ENCODE results near the gene PRTFDC1. TPM values are rescaled to one million over a fixed set of nuclear protein-coding genes. Genes with fewer than 3 reads are reported as not detected.
A peak's percentile ranks its signal among the peaks of the same experiment; 100 is the strongest.

Gene PRTFDC1
- total RNA-seq, 1 donor from 2014 or later: 7.6 TPM

DNA sequence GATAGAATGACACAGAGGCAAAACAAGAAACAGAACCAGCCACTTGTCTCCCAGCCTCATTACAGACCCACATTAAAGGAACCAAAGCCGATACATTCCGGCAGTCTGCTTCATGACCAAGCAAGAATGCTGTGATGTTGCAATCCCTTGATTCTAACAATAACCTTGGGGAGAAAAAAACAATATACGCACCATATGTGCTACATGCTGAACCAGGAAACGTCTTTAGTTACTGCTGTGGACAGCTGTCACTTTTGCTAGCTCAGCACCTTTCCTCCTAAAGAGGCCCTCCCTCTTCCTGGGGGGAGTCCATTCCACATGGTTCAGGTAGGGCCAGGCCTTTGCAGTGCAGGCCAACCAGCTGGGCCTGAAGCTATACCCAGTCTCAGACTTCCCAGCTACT, 79.1 kb downstream of the PRTFDC1 start:
- peaks cover 5% of the 10 kb centered on the region for H3K4me1 ChIP-seq
- H3K27me3 ChIP-seq: no peaks in the 10 kb centered on the region
- H3K36me3 ChIP-seq: no peaks in the 10 kb centered on the region
- intact Hi-C loops (cut with DNase I): no loop called here
- no peaks in the 10 kb centered on the region for H3K9me3 ChIP-seq
- no peak for DNase-seq (ENCODE audit: extremely low spot score in 2 of 2)
- H3K4me3 ChIP-seq: no peak overlapping the region
- H3K27ac ChIP-seq: peak overlapping the region; percentile 37
- no peak for TF ChIP-seq POLR2A (IDR thresholded peaks at IDR 0.05)
- TF ChIP-seq POLR2AphosphoS5 (IDR thresholded peaks at IDR 0.05; ENCODE audit: insufficient read depth in 1 of 2, low read depth in 1 of 2): no peak
- TF ChIP-seq, protein P1, sequence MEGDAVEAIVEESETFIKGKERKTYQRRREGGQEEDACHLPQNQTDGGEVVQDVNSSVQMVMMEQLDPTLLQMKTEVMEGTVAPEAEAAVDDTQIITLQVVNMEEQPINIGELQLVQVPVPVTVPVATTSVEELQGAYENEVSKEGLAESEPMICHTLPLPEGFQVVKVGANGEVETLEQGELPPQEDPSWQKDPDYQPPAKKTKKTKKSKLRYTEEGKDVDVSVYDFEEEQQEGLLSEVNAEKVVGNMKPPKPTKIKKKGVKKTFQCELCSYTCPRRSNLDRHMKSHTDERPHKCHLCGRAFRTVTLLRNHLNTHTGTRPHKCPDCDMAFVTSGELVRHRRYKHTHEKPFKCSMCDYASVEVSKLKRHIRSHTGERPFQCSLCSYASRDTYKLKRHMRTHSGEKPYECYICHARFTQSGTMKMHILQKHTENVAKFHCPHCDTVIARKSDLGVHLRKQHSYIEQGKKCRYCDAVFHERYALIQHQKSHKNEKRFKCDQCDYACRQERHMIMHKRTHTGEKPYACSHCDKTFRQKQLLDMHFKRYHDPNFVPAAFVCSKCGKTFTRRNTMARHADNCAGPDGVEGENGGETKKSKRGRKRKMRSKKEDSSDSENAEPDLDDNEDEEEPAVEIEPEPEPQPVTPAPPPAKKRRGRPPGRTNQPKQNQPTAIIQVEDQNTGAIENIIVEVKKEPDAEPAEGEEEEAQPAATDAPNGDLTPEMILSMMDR (IDR thresholded peaks at IDR 0.05): no peak

GRCh38 chr10:24872790-24873182, 79.6 kb downstream of the PRTFDC1 start:
- Histone ChIP-seq H3K9me3 (no peaks in the 10 kb centered on the region), H3K4me1 (peaks cover 5% of the 10 kb centered on the region), H3K36me3 (no peaks in the 10 kb centered on the region), H3K4me3 (no peak overlapping the region), H3K27me3 (no peaks in the 10 kb centered on the region), H3K27ac (peak overlapping the region; percentile 37)
- TF ChIP-seq POLR2A (IDR thresholded peaks at IDR 0.05) (no peak), POLR2AphosphoS5 (IDR thresholded peaks at IDR 0.05; ENCODE audit: insufficient read depth in 1 of 2, low read depth in 1 of 2) (no peak)
- TF ChIP-seq, protein P1 (IDR thresholded peaks at IDR 0.05): no peak
- no peak for DNase-seq (ENCODE audit: extremely low spot score in 2 of 2)
- intact Hi-C loops (cut with DNase I): no loop called here

GRCh38 chr10:24872049-24872789, 80.2 kb downstream of the PRTFDC1 start:
- Histone ChIP-seq H3K4me1 (peaks cover 5% of the 10 kb centered on the region), H3K36me3 (no peaks in the 10 kb centered on the region), H3K27ac (no peak overlapping the region), H3K4me3 (no peak overlapping the region), H3K27me3 (no peaks in the 10 kb centered on the region), H3K9me3 (no peaks in the 10 kb centered on the region)
- intact Hi-C loops (cut with DNase I): no loop called here
- TF ChIP-seq POLR2AphosphoS5 (IDR thresholded peaks at IDR 0.05; ENCODE audit: insufficient read depth in 1 of 2, low read depth in 1 of 2) (no peak), POLR2A (IDR thresholded peaks at IDR 0.05) (no peak)
- TF ChIP-seq, protein P1 (IDR thresholded peaks at IDR 0.05): no peak
- no peak for DNase-seq (ENCODE audit: extremely low spot score in 2 of 2)

DNA sequence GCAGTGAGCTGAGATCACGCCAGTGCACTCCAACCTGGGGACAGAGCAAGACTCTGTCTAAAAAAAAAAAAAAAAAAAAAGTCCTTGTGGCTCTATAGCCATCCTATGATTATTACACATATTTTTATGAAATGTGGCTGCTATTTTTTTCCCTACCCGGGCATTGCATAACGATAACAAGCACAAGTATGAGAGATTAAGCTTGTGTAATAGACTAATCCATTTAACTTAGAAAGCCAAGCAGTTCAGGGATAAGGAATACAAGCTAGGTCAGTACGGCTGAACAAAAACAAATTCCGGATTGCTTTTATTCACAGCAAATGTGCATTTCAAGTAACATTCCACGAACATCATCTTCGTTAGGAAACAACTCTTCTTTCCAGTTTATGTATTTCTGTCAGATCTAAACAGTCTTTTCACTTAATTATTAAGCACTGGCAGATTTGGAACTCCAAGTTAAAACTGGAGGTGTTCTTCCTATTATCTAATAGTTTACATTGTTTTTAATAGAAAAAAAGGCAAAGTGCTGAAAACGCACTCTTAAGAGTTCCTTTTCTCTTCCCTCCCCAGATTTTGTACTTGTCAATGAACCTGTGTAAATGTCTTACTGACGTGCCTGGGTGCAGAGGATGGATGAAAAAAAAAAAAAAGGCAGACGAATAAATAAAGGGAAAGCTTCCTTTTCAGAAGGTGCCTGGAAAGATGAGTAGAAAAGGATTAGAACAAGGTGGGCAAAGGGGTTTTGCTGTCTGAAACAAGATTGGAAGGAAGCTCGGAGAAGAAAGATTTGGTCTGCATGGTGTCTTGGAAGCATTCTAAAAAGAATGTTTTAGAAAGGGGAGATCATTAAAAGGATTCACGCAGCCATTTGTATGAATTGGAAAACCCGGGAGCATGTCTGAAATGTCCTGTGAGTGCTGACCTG, 81.1 kb downstream of the PRTFDC1 start:
- H3K27me3 ChIP-seq: no peaks in the 10 kb centered on the region
- H3K9me3 ChIP-seq: no peaks in the 10 kb centered on the region
- intact Hi-C loops (cut with DNase I): no loop called here
- H3K4me3 ChIP-seq: no peak overlapping the region
- H3K27ac ChIP-seq: no peak overlapping the region
- TF ChIP-seq, protein P1 (IDR thresholded peaks at IDR 0.05): no peak
- TF ChIP-seq POLR2AphosphoS5 (IDR thresholded peaks at IDR 0.05; ENCODE audit: insufficient read depth in 1 of 2, low read depth in 1 of 2): no peak
- no peak for TF ChIP-seq POLR2A (IDR thresholded peaks at IDR 0.05)
- no peak for DNase-seq (ENCODE audit: extremely low spot score in 2 of 2)
- H3K36me3 ChIP-seq: no peaks in the 10 kb centered on the region
- H3K4me1 ChIP-seq: peaks cover 5% of the 10 kb centered on the region
